Gastrocnemius medialis (tissue), 4 donors: Measurements from ENCODE around the gene SBF1.

Experiments used
- POLR2A ChIP-seq, 2 donors: fragments of 450-650 bp; IDR thresholded peaks; one replicate each; pipeline ENCODE4 v1.6.1; 2017; ENCODE audit warnings: antibody characterized with exemption in 2 of 2, mild to moderate bottlenecking in 2 of 2, moderate library complexity in 2 of 2
- TF ChIP-seq, protein P1 (sequence below), 5 experiments: fragments of 450-650 bp in 3 of 5; fragments of 200-600 bp in 2 of 5; sonication (generic) in 2 of 5; IDR thresholded peaks in 4 of 5; conservative IDR thresholded peaks in 1 of 5; 1 replicate in 4 of 5; 2 replicates in 1 of 5; pipeline ENCODE4 v1.5.1; 2016 to 2019; ENCODE audit warnings: antibody characterized with exemption in 5 of 5, mild to moderate bottlenecking in 3 of 5, moderate library complexity in 3 of 5

DNA sequence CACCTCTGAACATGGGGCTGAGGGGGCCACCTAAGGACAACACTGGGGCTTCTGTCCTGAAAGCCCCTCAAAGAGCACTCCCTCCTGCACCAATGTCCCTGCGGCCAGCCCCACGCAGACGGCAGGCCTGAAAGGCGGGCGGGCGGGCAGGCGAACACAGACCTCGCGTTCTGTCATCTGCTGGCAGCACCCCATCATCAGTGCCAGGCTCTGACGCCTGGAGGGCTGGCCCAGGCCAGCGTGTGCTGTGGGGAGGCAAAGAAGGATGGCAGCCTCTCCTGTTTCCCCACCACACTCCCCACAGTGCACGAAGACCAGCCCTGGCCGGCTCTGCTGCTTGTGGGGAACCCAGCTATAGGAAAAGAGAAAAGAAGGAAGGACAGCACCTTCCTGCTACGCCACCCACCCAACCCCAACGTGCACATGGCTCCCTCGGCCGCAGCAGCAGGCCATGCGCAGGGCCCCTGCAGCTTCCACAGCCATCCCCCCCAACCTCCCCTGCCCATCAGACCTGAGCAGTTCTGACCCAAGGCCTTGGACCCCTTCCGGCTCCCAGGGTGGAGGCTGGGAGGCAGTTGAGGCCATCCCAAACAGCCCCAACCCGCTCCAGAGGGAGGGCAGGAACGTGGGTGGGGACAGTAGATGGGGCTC is 3.5 kb downstream of the SBF1 start:
- TF ChIP-seq, protein P1, sequence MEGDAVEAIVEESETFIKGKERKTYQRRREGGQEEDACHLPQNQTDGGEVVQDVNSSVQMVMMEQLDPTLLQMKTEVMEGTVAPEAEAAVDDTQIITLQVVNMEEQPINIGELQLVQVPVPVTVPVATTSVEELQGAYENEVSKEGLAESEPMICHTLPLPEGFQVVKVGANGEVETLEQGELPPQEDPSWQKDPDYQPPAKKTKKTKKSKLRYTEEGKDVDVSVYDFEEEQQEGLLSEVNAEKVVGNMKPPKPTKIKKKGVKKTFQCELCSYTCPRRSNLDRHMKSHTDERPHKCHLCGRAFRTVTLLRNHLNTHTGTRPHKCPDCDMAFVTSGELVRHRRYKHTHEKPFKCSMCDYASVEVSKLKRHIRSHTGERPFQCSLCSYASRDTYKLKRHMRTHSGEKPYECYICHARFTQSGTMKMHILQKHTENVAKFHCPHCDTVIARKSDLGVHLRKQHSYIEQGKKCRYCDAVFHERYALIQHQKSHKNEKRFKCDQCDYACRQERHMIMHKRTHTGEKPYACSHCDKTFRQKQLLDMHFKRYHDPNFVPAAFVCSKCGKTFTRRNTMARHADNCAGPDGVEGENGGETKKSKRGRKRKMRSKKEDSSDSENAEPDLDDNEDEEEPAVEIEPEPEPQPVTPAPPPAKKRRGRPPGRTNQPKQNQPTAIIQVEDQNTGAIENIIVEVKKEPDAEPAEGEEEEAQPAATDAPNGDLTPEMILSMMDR (IDR thresholded peaks at IDR 0.05 in 4 of 5, conservative IDR thresholded peaks at IDR 0.05 in 1 of 5) = no peak
- no peak for TF ChIP-seq POLR2A (IDR thresholded peaks at IDR 0.05)
